HepG2 (cell line): ENCODE measurements around the gene DOCK1. TPM values are rescaled to one million over a fixed set of nuclear protein-coding genes. Genes with fewer than 3 reads are reported as not detected.

ENCODE experiments used
- ATAC-seq: fragments of 200-7000 bp; cut with Tn5 transposase; 3 replicates; pipeline ENCODE4 v1.9.1; 2020; ENCODE audit warnings: mild to moderate bottlenecking, moderate library complexity
- BruUV-seq: library from RNA; stranded (reverse); fragments of 400-500 nt; replicated peaks from 2 replicates; lab custom pipeline; 2021; lab: Mats Ljungman, UMichigan
- CTCF ChIA-PET: fragments of 300-600 bp; formaldehyde crosslinking; extraction: SDS; loops from one replicate; lab custom pipeline; 2021; ENCODE audit warnings: low total read pairs, inconsistent platforms, low intra/inter-chr PET ratio; lab: Yijun Ruan, JAX
- POLR2A ChIA-PET: fragments of 350-600 bp; sonication (Branson Sonifier 250); formaldehyde crosslinking; loops from one replicate; lab custom pipeline; 2020; ENCODE audit warnings: antibody characterized with exemption, inconsistent platforms; lab: Yijun Ruan, JAX
- DNase-seq: peaks from one replicate; pipeline ENCODE4 v3.0.0-alpha.2; 2015; ENCODE audit warnings: low spot score
- FAIRE-seq: peaks from 3 replicates; lab custom pipeline; 2011; peaks lifted over from hg19 to GRCh38; lab: Jason Lieb, UNC
- H2AFZ ChIP-seq: one replicate; pipeline ENCODE4 v1.6.1; 2011; ENCODE audit warnings: low read length, inconsistent platforms
- H3K27ac ChIP-seq: fragments of 300-600 bp; 3 replicates; pipeline ENCODE4 v1.8.0; 2011; ENCODE audit warnings: mixed run types, mild to moderate bottlenecking, mixed read lengths, low read length, inconsistent platforms; ENCODE audit not compliant: insufficient read depth; ENCODE audit errors: extremely low read length
- H3K27me3 ChIP-seq, 2 experiments: fragments of 200-600 bp in 1 of 2; 2 replicates in 1 of 2; 3 replicates in 1 of 2; pipeline versions ENCODE4 v1.6.0 to v1.8.0; 2011; ENCODE audit warnings: low read length in 2 of 2, mild to moderate bottlenecking in 2 of 2, moderate library complexity in 2 of 2, inconsistent platforms in 1 of 2; ENCODE audit not compliant: insufficient read depth in 2 of 2, control insufficient read depth in 1 of 2
- H3K36me3 ChIP-seq, 2 experiments: fragments of 200-600 bp in 1 of 2; replicated peaks in 1 of 2; 2 replicates in 1 of 2; 3 replicates in 1 of 2; pipeline versions ENCODE4 v1.5.1 to v1.8.0; 2011; ENCODE audit warnings: low read length in 2 of 2, inconsistent platforms in 1 of 2; ENCODE audit not compliant: insufficient read depth in 2 of 2, control insufficient read depth in 1 of 2
- H3K4me1 ChIP-seq: 2 replicates; pipeline ENCODE4 v1.5.1; 2012; ENCODE audit warnings: low read length, inconsistent platforms; ENCODE audit not compliant: insufficient read depth
- H3K4me2 ChIP-seq: 2 replicates; pipeline ENCODE4 v1.6.0; 2011; ENCODE audit warnings: low read depth, low read length, inconsistent platforms
- H3K4me3 ChIP-seq, 3 experiments: fragments of 200-600 bp in 1 of 3; sonication (generic), shearing (Covaris generic) in 1 of 3; replicated peaks in 1 of 3; 2 replicates each; pipeline ENCODE4 v1.5.1; 2011 to 2016; ENCODE audit warnings: low read length in 3 of 3, inconsistent platforms in 2 of 3, low read depth in 2 of 3, mild to moderate bottlenecking in 2 of 3, control low read depth in 1 of 3, mixed read lengths in 1 of 3; ENCODE audit not compliant: insufficient read depth in 1 of 3
- H3K79me2 ChIP-seq: one replicate; pipeline ENCODE4 v1.6.1; 2011; ENCODE audit warnings: low read length, inconsistent platforms; ENCODE audit not compliant: insufficient read depth
- H3K9ac ChIP-seq: 2 replicates; pipeline ENCODE4 v1.6.0; 2011; ENCODE audit warnings: mild to moderate bottlenecking, low read depth, low read length, inconsistent platforms; ENCODE audit not compliant: insufficient read depth
- H3K9me3 ChIP-seq: 2 replicates; pipeline ENCODE4 v1.5.1; 2012; ENCODE audit warnings: mild to moderate bottlenecking, low read length
- H4K20me1 ChIP-seq: 2 replicates; pipeline ENCODE4 v1.6.0; 2011; ENCODE audit warnings: inconsistent platforms, mild to moderate bottlenecking, low read length, moderate library complexity; ENCODE audit not compliant: insufficient read depth
- CREB1 ChIP-seq, 2 experiments: fragments of 450-650 bp in 1 of 2; IDR thresholded peaks; 2 replicates each; pipeline ENCODE4 v1.6.1; 2016 to 2017; ENCODE audit warnings: control low read depth in 1 of 2, mild to moderate bottlenecking in 1 of 2, missing compliant biosample characterization in 1 of 2, missing genetic modification characterization in 1 of 2
- FIP1L1 ChIP-seq: fragments of 200-400 bp; formaldehyde crosslinking; IDR thresholded peaks from 2 replicates; pipeline ENCODE4 v1.6.1; 2018; ENCODE audit warnings: low read depth, mild to moderate bottlenecking, low read length, moderate library complexity, borderline replicate concordance; ENCODE audit not compliant: insufficient read depth
- FOXA1 ChIP-seq, 2 experiments: fragments of 450-650 bp in 1 of 2; sonication (generic) in 1 of 2; formaldehyde crosslinking in 1 of 2; IDR thresholded peaks; 2 replicates each; pipeline versions ENCODE4 v1.4.0 to v1.6.1; 2016 to 2020; ENCODE audit warnings: missing genetic modification reagents in 1 of 2
- GMEB1 ChIP-seq: sonication (generic); formaldehyde crosslinking; IDR thresholded peaks from 2 replicates; pipeline ENCODE4 v1.5.1; 2020; ENCODE audit warnings: missing genetic modification reagents, mild to moderate bottlenecking, borderline replicate concordance
- PATZ1 ChIP-seq: sonication (generic); formaldehyde crosslinking; IDR thresholded peaks from 2 replicates; pipeline ENCODE4 v1.4.0; 2020; ENCODE audit warnings: missing genetic modification reagents
- PHF20 ChIP-seq: sonication (generic); formaldehyde crosslinking; IDR thresholded peaks from 2 replicates; pipeline ENCODE4 v1.5.0; 2020; ENCODE audit warnings: mild to moderate bottlenecking, missing genetic modification reagents
- REXO4 ChIP-seq: sonication (generic); formaldehyde crosslinking; IDR thresholded peaks from 2 replicates; pipeline ENCODE4 v1.8.0; 2022; ENCODE audit warnings: missing genetic modification reagents, mild to moderate bottlenecking, borderline replicate concordance
- TEAD2 ChIP-seq: sonication (generic); formaldehyde crosslinking; IDR thresholded peaks from 2 replicates; pipeline ENCODE4 v1.9.0; 2021; ENCODE audit warnings: missing genetic modification reagents
- TMF1 ChIP-seq: sonication (generic); formaldehyde crosslinking; IDR thresholded peaks from 2 replicates; pipeline ENCODE4 v1.8.1; 2022; ENCODE audit warnings: low read depth, missing genetic modification reagents
- ZC3H13 ChIP-seq: sonication (generic); formaldehyde crosslinking; IDR thresholded peaks from 2 replicates; pipeline ENCODE4 v1.8.1; 2023; ENCODE audit warnings: mild to moderate bottlenecking, missing genetic modification reagents, moderate library complexity
- ZNF101 ChIP-seq: sonication (generic); formaldehyde crosslinking; IDR thresholded peaks from 2 replicates; pipeline ENCODE4 v1.4.0; 2020; ENCODE audit warnings: mild to moderate bottlenecking, low read depth, missing genetic modification reagents, borderline replicate concordance
- ZNF776 ChIP-seq: sonication (generic); formaldehyde crosslinking; IDR thresholded peaks from 2 replicates; pipeline ENCODE4 v1.4.0; 2020; ENCODE audit warnings: mild to moderate bottlenecking, missing genetic modification reagents
- ZNF879 ChIP-seq: sonication (generic); formaldehyde crosslinking; IDR thresholded peaks from 2 replicates; pipeline ENCODE4 v1.8.1; 2023; ENCODE audit warnings: missing genetic modification reagents
- ZSCAN30 ChIP-seq: sonication (generic); formaldehyde crosslinking; IDR thresholded peaks from 2 replicates; pipeline ENCODE4 v1.5.0; 2020; ENCODE audit warnings: mild to moderate bottlenecking, missing genetic modification reagents
- WGBS: methylation state at CpG from one replicate; pipeline ENCODE4 v1.1.6; 2017; ENCODE audit warnings: low lambda C conversion rate; 5-methylcytosine and 5-hydroxymethylcytosine counted together
- in situ Hi-C: cut with HindIII; loops from 2 replicates; pipeline ENCODE4 v1.10.0; 2017; ENCODE audit warnings: low pct_unique_long_range_greater_than_20kb; ENCODE audit not compliant: extremely low pct_ligation_motif_present
- intact Hi-C: fragments of 100-400 bp; cut with micrococcal nuclease; formaldehyde crosslinking; loops from one replicate; pipeline ENCODE4 v1.10.0; 2022; ENCODE audit not compliant: unreplicated experiment
- polyA plus RNA-seq, 8 experiments: library from polyadenylated mRNA; depleted of rRNA in 3 of 8; stranded (reverse) in 7 of 8; unstranded in 1 of 8; fragments of >200 nt; fragmentation: Illumina TruSeq in 4 of 8; extraction: Trizol in 4 of 8; gene quantifications; 2 replicates each; pipeline versions ENCODE4 v1.2.1 to v1.2.3, GENCODE V29; 2011 to 2016; ENCODE audit warnings: low read depth in 4 of 8, missing spikeins in 1 of 8, mixed read lengths in 1 of 8; ENCODE audit not compliant: insufficient read depth in 1 of 8
- total RNA-seq, 5 experiments: library from RNA; depleted of rRNA; stranded (reverse); fragments of >200 nt; fragmentation: Illumina TruSeq; extraction: Trizol; gene quantifications; 2 replicates each; pipeline ENCODE4 v1.2.3, GENCODE V29; 2016; ENCODE audit warnings: low read depth in 1 of 5

DOCK1 gene
- total and polyA plus RNA-seq, 2 of the 13 experiments (the other 11 are each of a cell fraction or from before 2014, with no cell fraction given), result 8.3 to 25.5 TPM

GRCh38 chr10:126904818-126905701, at the start of gene DOCK1 (continued):
- TF ChIP-seq PATZ1 (CRISPR knock-in tag) (peak; percentile 39; the same call in 1 of the 2 replicates), ZNF776 (CRISPR knock-in tag) (no peak; the same call in 1 of the 2 replicates), ZNF101 (CRISPR knock-in tag) (no peak)

GRCh38 chr10:126857178-126857806, 47.9 kb upstream of the DOCK1 start:
- Histone ChIP-seq H3K27ac (no peak overlapping the region), H3K79me2 (no peaks in the 10 kb centered on the region), H3K4me3 (no peak overlapping the region), H3K27me3 (peaks cover 2 to 30% of the 10 kb centered on the region in 2 experiments; a peak in 3 of 5 replicates), H3K36me3 (no peaks in the 10 kb centered on the region), H3K4me1 (no peaks in the 10 kb centered on the region), H4K20me1 (no peaks in the 10 kb centered on the region), H3K9ac (no peak overlapping the region), H3K9me3 (no peaks in the 10 kb centered on the region), H2AFZ (no peak overlapping the region), H3K4me2 (no peak overlapping the region)
- CTCF ChIA-PET, result no interaction called here
- BruUV-seq, result no TSS peak
- 42% methylated on average over 8 of the region's 8 CpGs for WGBS
- no peak for DNase-seq
- in situ Hi-C loops (no loop called here), intact Hi-C loops (no loop called here)
- no peak for ATAC-seq
- no peak for FAIRE-seq
- POLR2A ChIA-PET, result no interaction called here
- TF ChIP-seq TMF1 (no peak), TEAD2 (CRISPR knock-in tag) (no peak), ZSCAN30 (no peak), CREB1 (IDR thresholded peaks at IDR 0.05) (no peak), CREB1 (CRISPR knock-in tag; IDR thresholded peaks at IDR 0.05) (no peak), FIP1L1 (no peak), GMEB1 (no peak), PHF20 (CRISPR knock-in tag) (no peak), ZNF879 (CRISPR knock-in tag) (no peak), FOXA1 (IDR thresholded peaks at IDR 0.05) (no peak), FOXA1 (CRISPR knock-in tag; IDR thresholded peaks at IDR 0.05) (no peak), ZC3H13 (CRISPR knock-in tag) (no peak), REXO4 (CRISPR knock-in tag) (no peak)
